ENCODE data around the gene ADK. TPM values are rescaled to one million over a fixed set of nuclear protein-coding genes. Genes with fewer than 3 reads are reported as not detected.

ADK gene
- total RNA-seq, 1 donor from 2014 or later = 62.0 TPM

DNA sequence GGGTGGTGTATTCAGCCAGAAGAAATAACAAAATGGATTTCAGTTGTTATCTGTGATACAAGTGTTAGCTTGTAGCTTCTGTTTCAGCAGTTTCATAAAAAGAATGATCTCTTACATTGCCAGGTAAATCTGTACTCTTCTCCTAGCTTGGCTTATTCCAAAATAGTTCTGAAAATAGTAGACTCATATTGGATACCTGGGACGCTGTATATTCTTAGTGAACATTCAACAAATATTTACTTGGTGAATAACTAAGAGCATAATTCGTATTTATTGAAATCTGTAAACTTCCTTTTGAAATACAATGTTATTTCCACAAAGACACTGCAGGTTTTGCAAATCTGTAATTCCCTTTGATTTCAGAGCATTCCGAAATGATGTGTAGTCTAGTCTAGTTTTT, 249.2 kb downstream of the ADK start:
- Histone ChIP-seq H3K4me1 (ENCODE audit: insufficient read depth, low read length) (no peaks in the 10 kb centered on the region), H2AFZ (ENCODE audit: low read depth, low read length) (no peak overlapping the region), H3K4me3 (ENCODE audit: insufficient read depth, low read depth, low read length) (no peak overlapping the region), H3K79me2 (ENCODE audit: insufficient read depth, low read length) (no peaks in the 10 kb centered on the region), H3K9ac (ENCODE audit: low read length) (no peak overlapping the region), H3K36me3 (ENCODE audit: insufficient read depth, low read length) (no peaks in the 10 kb centered on the region), H3K4me2 (ENCODE audit: low read length) (no peak overlapping the region), H3K27me3 (ENCODE audit: insufficient read depth, low read length) (no peaks in the 10 kb centered on the region), H4K20me1 (ENCODE audit: insufficient read depth, low read length) (no peaks in the 10 kb centered on the region), H3K27ac (ENCODE audit: low read depth, low read length) (no peak overlapping the region), H3K9me3 (ENCODE audit: insufficient read depth, low read depth, low read length) (no peaks in the 10 kb centered on the region)
- peaks cover 19% of the 10 kb centered on the region for H3K36me3 Mint-ChIP-seq (ENCODE audit: low read depth, unreplicated experiment)
- no peak overlapping the region for H3K4me3 Mint-ChIP-seq (ENCODE audit: unreplicated experiment)
- no peaks in the 10 kb centered on the region for H3K27me3 Mint-ChIP-seq (ENCODE audit: low read depth, unreplicated experiment)
- H3K4me1 Mint-ChIP-seq (ENCODE audit: low read depth, unreplicated experiment) = no peaks in the 10 kb centered on the region
- FAIRE-seq (no peak), DNase-seq (ENCODE audit: low read depth) (no peak)
- no peak for TF ChIP-seq EZH2 (IDR thresholded peaks at IDR 0.05; ENCODE audit: insufficient read depth, low read length)
- TF ChIP-seq, protein P1, sequence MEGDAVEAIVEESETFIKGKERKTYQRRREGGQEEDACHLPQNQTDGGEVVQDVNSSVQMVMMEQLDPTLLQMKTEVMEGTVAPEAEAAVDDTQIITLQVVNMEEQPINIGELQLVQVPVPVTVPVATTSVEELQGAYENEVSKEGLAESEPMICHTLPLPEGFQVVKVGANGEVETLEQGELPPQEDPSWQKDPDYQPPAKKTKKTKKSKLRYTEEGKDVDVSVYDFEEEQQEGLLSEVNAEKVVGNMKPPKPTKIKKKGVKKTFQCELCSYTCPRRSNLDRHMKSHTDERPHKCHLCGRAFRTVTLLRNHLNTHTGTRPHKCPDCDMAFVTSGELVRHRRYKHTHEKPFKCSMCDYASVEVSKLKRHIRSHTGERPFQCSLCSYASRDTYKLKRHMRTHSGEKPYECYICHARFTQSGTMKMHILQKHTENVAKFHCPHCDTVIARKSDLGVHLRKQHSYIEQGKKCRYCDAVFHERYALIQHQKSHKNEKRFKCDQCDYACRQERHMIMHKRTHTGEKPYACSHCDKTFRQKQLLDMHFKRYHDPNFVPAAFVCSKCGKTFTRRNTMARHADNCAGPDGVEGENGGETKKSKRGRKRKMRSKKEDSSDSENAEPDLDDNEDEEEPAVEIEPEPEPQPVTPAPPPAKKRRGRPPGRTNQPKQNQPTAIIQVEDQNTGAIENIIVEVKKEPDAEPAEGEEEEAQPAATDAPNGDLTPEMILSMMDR (IDR thresholded peaks at IDR 0.05; ENCODE audit: insufficient read depth, low read depth, low read length) = no peak
- peaks cover 4% of the 10 kb centered on the region for H3K9me3 Mint-ChIP-seq (ENCODE audit: unreplicated experiment)
- no peak overlapping the region for H3K27ac Mint-ChIP-seq (ENCODE audit: unreplicated experiment)

- Histone ChIP-seq H3K27ac (ENCODE audit: low read depth, low read length) (no peak overlapping the region), H3K4me3 (ENCODE audit: insufficient read depth, low read depth, low read length) (no peak overlapping the region), H3K9me3 (ENCODE audit: insufficient read depth, low read depth, low read length) (no peaks in the 10 kb centered on the region), H2AFZ (ENCODE audit: low read depth, low read length) (no peak overlapping the region), H4K20me1 (ENCODE audit: insufficient read depth, low read length) (no peaks in the 10 kb centered on the region), H3K9ac (ENCODE audit: low read length) (no peak overlapping the region), H3K36me3 (ENCODE audit: insufficient read depth, low read length) (no peaks in the 10 kb centered on the region), H3K4me2 (ENCODE audit: low read length) (no peak overlapping the region), H3K27me3 (ENCODE audit: insufficient read depth, low read length) (no peaks in the 10 kb centered on the region), H3K4me1 (ENCODE audit: insufficient read depth, low read length) (no peaks in the 10 kb centered on the region), H3K79me2 (ENCODE audit: insufficient read depth, low read length) (no peaks in the 10 kb centered on the region)
- peaks cover 4% of the 10 kb centered on the region for H3K9me3 Mint-ChIP-seq (ENCODE audit: unreplicated experiment)
- no peaks in the 10 kb centered on the region for H3K27me3 Mint-ChIP-seq (ENCODE audit: low read depth, unreplicated experiment)
- no peak for TF ChIP-seq EZH2 (IDR thresholded peaks at IDR 0.05; ENCODE audit: insufficient read depth, low read length)
- TF ChIP-seq, protein P1 (IDR thresholded peaks at IDR 0.05; ENCODE audit: insufficient read depth, low read depth, low read length) = no peak
- DNase-seq (ENCODE audit: low read depth) (no peak), FAIRE-seq (no peak)
- no peak overlapping the region for H3K27ac Mint-ChIP-seq (ENCODE audit: unreplicated experiment)
- H3K36me3 Mint-ChIP-seq (ENCODE audit: low read depth, unreplicated experiment) = peaks cover 19% of the 10 kb centered on the region
- no peak overlapping the region for H3K4me3 Mint-ChIP-seq (ENCODE audit: unreplicated experiment)
- no peaks in the 10 kb centered on the region for H3K4me1 Mint-ChIP-seq (ENCODE audit: low read depth, unreplicated experiment)
Measured at GRCh38 chr10:74406006-74406405, 255.0 kb downstream of the ADK start.

DNA sequence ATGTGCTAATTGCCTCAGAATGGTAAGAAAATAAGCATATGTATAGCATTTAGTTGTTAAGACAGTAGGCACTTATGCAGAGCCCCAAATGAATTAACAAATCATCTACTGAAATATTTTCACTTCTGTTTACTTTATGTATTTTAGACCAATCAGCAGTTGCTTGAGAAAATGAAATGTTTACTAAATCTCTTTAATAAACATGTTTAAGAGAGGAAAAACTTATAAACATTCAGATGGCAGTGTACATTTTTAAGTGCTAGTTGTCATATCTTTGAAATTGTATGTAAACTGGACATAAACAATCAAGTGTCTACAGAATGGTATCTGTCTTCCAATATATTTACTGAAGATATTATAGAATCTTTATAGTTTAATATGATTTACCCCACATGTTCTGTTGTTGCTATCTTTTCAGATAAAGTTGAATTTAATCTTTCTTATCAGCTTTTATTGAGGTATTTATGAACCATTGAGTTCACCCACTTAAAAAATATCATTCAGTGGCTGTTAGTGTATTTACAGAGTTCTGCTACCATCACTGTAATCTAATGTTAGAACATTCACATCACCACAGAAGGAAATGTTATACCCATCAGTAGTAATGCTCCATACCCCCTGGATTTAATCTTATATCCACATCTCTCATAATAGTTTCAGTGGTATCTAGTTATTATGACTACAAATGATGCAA, 264.3 kb downstream of the ADK start:
- DNase-seq (ENCODE audit: low read depth) (no peak), FAIRE-seq (no peak)
- Histone ChIP-seq H3K36me3 (ENCODE audit: insufficient read depth, low read length) (peaks cover 3% of the 10 kb centered on the region), H3K4me1 (ENCODE audit: insufficient read depth, low read length) (no peaks in the 10 kb centered on the region), H3K27ac (ENCODE audit: low read depth, low read length) (no peak overlapping the region), H3K9ac (ENCODE audit: low read length) (no peak overlapping the region), H3K4me2 (ENCODE audit: low read length) (no peak overlapping the region), H3K9me3 (ENCODE audit: insufficient read depth, low read depth, low read length) (no peaks in the 10 kb centered on the region), H2AFZ (ENCODE audit: low read depth, low read length) (no peak overlapping the region), H4K20me1 (ENCODE audit: insufficient read depth, low read length) (no peaks in the 10 kb centered on the region), H3K4me3 (ENCODE audit: insufficient read depth, low read depth, low read length) (no peak overlapping the region), H3K79me2 (ENCODE audit: insufficient read depth, low read length) (no peaks in the 10 kb centered on the region), H3K27me3 (ENCODE audit: insufficient read depth, low read length) (no peaks in the 10 kb centered on the region)
- no peaks in the 10 kb centered on the region for H3K27me3 Mint-ChIP-seq (ENCODE audit: low read depth, unreplicated experiment)
- H3K27ac Mint-ChIP-seq (ENCODE audit: unreplicated experiment) = no peak overlapping the region
- peaks cover 8% of the 10 kb centered on the region for H3K9me3 Mint-ChIP-seq (ENCODE audit: unreplicated experiment)
- no peak overlapping the region for H3K4me3 Mint-ChIP-seq (ENCODE audit: unreplicated experiment)
- TF ChIP-seq, protein P1 (IDR thresholded peaks at IDR 0.05; ENCODE audit: insufficient read depth, low read depth, low read length) = no peak
- TF ChIP-seq EZH2 (IDR thresholded peaks at IDR 0.05; ENCODE audit: insufficient read depth, low read length) = no peak
- peaks cover 9% of the 10 kb centered on the region for H3K4me1 Mint-ChIP-seq (ENCODE audit: low read depth, unreplicated experiment)
- peaks cover 22% of the 10 kb centered on the region for H3K36me3 Mint-ChIP-seq (ENCODE audit: low read depth, unreplicated experiment)
